Esophagus squamous epithelium (tissue), 5 donors: ENCODE results near the gene MBD4. TPM values are rescaled to one million over a fixed set of nuclear protein-coding genes. Genes with fewer than 3 reads are reported as not detected.

Experiments
- DNase-seq: peaks from one replicate; lab custom pipeline; 2025; lab: John Stamatoyannopoulos, UW
- H3K27ac ChIP-seq, 4 donors: fragments of 200-600 bp; sonication (generic); one replicate each; pipeline ENCODE4 v1.5.1; 2016 to 2019; ENCODE audit warnings: mild to moderate bottlenecking in 1 of 4
- H3K27me3 ChIP-seq, 4 donors: fragments of 200-600 bp; sonication (generic); 1 replicate in 3 of 4; 2 replicates in 1 of 4; pipeline versions ENCODE4 v1.5.1 to v1.6.0; 2017 to 2021; ENCODE audit warnings: antibody characterized with exemption in 1 of 4
- H3K36me3 ChIP-seq, 3 donors: fragments of 200-600 bp; sonication (generic); one replicate each; pipeline ENCODE4 v1.5.1; 2016 to 2019
- H3K4me1 ChIP-seq, 3 donors: fragments of 200-600 bp; sonication (generic); one replicate each; pipeline ENCODE4 v1.5.1; 2017 to 2019
- H3K4me3 ChIP-seq, 4 donors: fragments of 200-600 bp; sonication (generic); 1 replicate in 3 of 4; 2 replicates in 1 of 4; pipeline ENCODE4 v1.5.1; 2016 to 2019; ENCODE audit warnings: mild to moderate bottlenecking in 2 of 4, moderate library complexity in 1 of 4
- H3K9me3 ChIP-seq, 3 donors: fragments of 200-600 bp; sonication (generic); one replicate each; pipeline ENCODE4 v1.5.1; 2016 to 2019
- CTCF ChIP-seq, 6 experiments: fragments of 450-650 bp in 4 of 6; fragments of 200-600 bp in 2 of 6; sonication (generic) in 2 of 6; IDR thresholded peaks; one replicate each; pipeline ENCODE4 v1.5.1; 2016 to 2019; ENCODE audit warnings: antibody characterized with exemption in 6 of 6, mild to moderate bottlenecking in 4 of 6, moderate library complexity in 4 of 6
- POLR2A ChIP-seq, 4 donors: fragments of 450-650 bp; IDR thresholded peaks; one replicate each; pipeline ENCODE4 v1.6.1; 2017; ENCODE audit warnings: antibody characterized with exemption in 4 of 4, mild to moderate bottlenecking in 4 of 4, moderate library complexity in 3 of 4
- WGBS, 2 donors: methylation state at CpG; one replicate each; pipeline ENCODE4 v1.1.5; 2018; 5-methylcytosine and 5-hydroxymethylcytosine counted together
- intact Hi-C: fragments of 100-400 bp; cut with DNase I; formaldehyde crosslinking; loops from one replicate; pipeline ENCODE4 v1.15.0; 2022
- total RNA-seq, 4 donors: library from RNA; depleted of rRNA; stranded (reverse); fragments of >200 nt; gene quantifications; one replicate each; pipeline ENCODE4 v1.1.0, GENCODE V29; 2016
- donor health status: DM: yes; HTN: yes; CAD: no.

Gene MBD4
- total RNA-seq, 4 donors from 2014 or later: 10.9 to 21.5 (median 17.6) TPM

- no peaks in the 10 kb centered on the region for H3K4me1 ChIP-seq
- WGBS, 2 donors: 91 to 95% methylated on average over 8 to 9 of the region's 12 CpGs
- no peak overlapping the region for H3K27ac ChIP-seq
- no peaks in the 10 kb centered on the region for H3K9me3 ChIP-seq
- no peaks in the 10 kb centered on the region for H3K36me3 ChIP-seq
- TF ChIP-seq CTCF (IDR thresholded peaks at IDR 0.05): no peak
- TF ChIP-seq POLR2A (IDR thresholded peaks at IDR 0.05): no peak
- H3K27me3 ChIP-seq: no peaks in the 10 kb centered on the region
- intact Hi-C loops: no loop called here
- DNase-seq: no peak
- H3K4me3 ChIP-seq: no peak overlapping the region
Measured at GRCh38 chr3:129421236-129421883, 18.4 kb downstream of the MBD4 start.

- no peaks in the 10 kb centered on the region for H3K27me3 ChIP-seq
- H3K4me3 ChIP-seq: no peak overlapping the region
- intact Hi-C loops: no loop called here
- H3K27ac ChIP-seq: no peak overlapping the region
- H3K36me3 ChIP-seq: no peaks in the 10 kb centered on the region
- H3K9me3 ChIP-seq: no peaks in the 10 kb centered on the region
- no peaks in the 10 kb centered on the region for H3K4me1 ChIP-seq
- TF ChIP-seq CTCF (IDR thresholded peaks at IDR 0.05) (no peak), POLR2A (IDR thresholded peaks at IDR 0.05) (no peak)
- DNase-seq: no peak
- 82 to 84% methylated on average over 3 to 4 of the region's 4 CpGs for WGBS, 2 donors
Measured at GRCh38 chr3:129419476-129419875, 20.3 kb downstream of the MBD4 start.

- 85 to 88% methylated on average over 9 to 13 of the region's 14 CpGs for WGBS, 2 donors
- peak overlapping the region in 1 of 4 donors; percentile 30 for H3K27ac ChIP-seq
- H3K4me3 ChIP-seq: no peak overlapping the region
- H3K27me3 ChIP-seq: no peaks in the 10 kb centered on the region
- no peaks in the 10 kb centered on the region for H3K36me3 ChIP-seq
- intact Hi-C loops: no loop called here
- DNase-seq: no peak
- TF ChIP-seq POLR2A (IDR thresholded peaks at IDR 0.05): no peak
- TF ChIP-seq CTCF (IDR thresholded peaks at IDR 0.05): no peak
- no peaks in the 10 kb centered on the region for H3K4me1 ChIP-seq
- H3K9me3 ChIP-seq: no peaks in the 10 kb centered on the region
Measured at GRCh38 chr3:129418041-129418973, 21.4 kb downstream of the MBD4 start.

GRCh38 chr3:129417326-129417725 lies 22.4 kb downstream of the MBD4 start:
- no peaks in the 10 kb centered on the region for H3K9me3 ChIP-seq
- peak overlapping the region in 1 of 4 donors; percentile 30 for H3K27ac ChIP-seq
- H3K36me3 ChIP-seq: no peaks in the 10 kb centered on the region
- 37 to 62% methylated on average over 1 of the region's 1 CpG for WGBS, 2 donors
- no peaks in the 10 kb centered on the region for H3K4me1 ChIP-seq
- TF ChIP-seq CTCF (IDR thresholded peaks at IDR 0.05) (no peak), POLR2A (IDR thresholded peaks at IDR 0.05) (no peak)
- intact Hi-C loops: no loop called here
- no peaks in the 10 kb centered on the region for H3K27me3 ChIP-seq
- no peak for DNase-seq
- H3K4me3 ChIP-seq: no peak overlapping the region

GRCh38 chr3:129416415-129416814 lies 23.3 kb downstream of the MBD4 start:
- no peaks in the 10 kb centered on the region for H3K4me1 ChIP-seq
- H3K27ac ChIP-seq: no peak overlapping the region
- H3K27me3 ChIP-seq: no peaks in the 10 kb centered on the region
- H3K4me3 ChIP-seq: no peak overlapping the region
- H3K9me3 ChIP-seq: no peaks in the 10 kb centered on the region
- 71 to 84% methylated on average over 4 of the region's 4 CpGs for WGBS, 2 donors
- no peak for DNase-seq
- intact Hi-C loops: no loop called here
- H3K36me3 ChIP-seq: no peaks in the 10 kb centered on the region
- no peak for TF ChIP-seq CTCF (IDR thresholded peaks at IDR 0.05)
- no peak for TF ChIP-seq POLR2A (IDR thresholded peaks at IDR 0.05)
